ENCODE results near the gene TRAPPC2L.
"Not testable (repeated sequence)": the region's sequence is repeated elsewhere in the genome, so short reads cannot be mapped to it uniquely, and the experiment has no call there.

The TRAPPC2L gene

GRCh38 chr16:88894266-88894665, 37.3 kb downstream of the TRAPPC2L start:
- not testable (repeated sequence) for DNase-seq

GRCh38 chr16:88894681-88895300, 37.9 kb downstream of the TRAPPC2L start:
- DNase-seq, result no peak

- DNase-seq, result no peak
Measured at GRCh38 chr16:88895335-88895734, 38.4 kb downstream of the TRAPPC2L start.

GRCh38 chr16:88896238-88897070, 39.5 kb downstream of the TRAPPC2L start:
- DNase-seq, result no peak

- DNase-seq, result no peak
Measured at GRCh38 chr16:88897696-88898425, 40.9 kb downstream of the TRAPPC2L start.

- no peak for DNase-seq
Measured at GRCh38 chr16:88899901-88900661, 43.2 kb downstream of the TRAPPC2L start.

- no peak for DNase-seq
Measured at GRCh38 chr16:88900662-88901052, 43.7 kb downstream of the TRAPPC2L start.

- no peak for DNase-seq
Measured at GRCh38 chr16:88901718-88902337, 44.9 kb downstream of the TRAPPC2L start.

- DNase-seq, result no peak
Measured at GRCh38 chr16:88902744-88903143, 45.8 kb downstream of the TRAPPC2L start.

GRCh38 chr16:88903267-88903666, 46.3 kb downstream of the TRAPPC2L start:
- no peak for DNase-seq

GRCh38 chr16:88904676-88905365, 47.9 kb downstream of the TRAPPC2L start:
- DNase-seq, result no peak

- no peak for DNase-seq
Measured at GRCh38 chr16:88905563-88905962, 48.6 kb downstream of the TRAPPC2L start.

- DNase-seq, result no peak
Measured at GRCh38 chr16:88906020-88906419, 49.1 kb downstream of the TRAPPC2L start.

- DNase-seq, result no peak
Measured at GRCh38 chr16:88906535-88907105, 49.7 kb downstream of the TRAPPC2L start.

GRCh38 chr16:88907768-88908167, 50.8 kb downstream of the TRAPPC2L start:
- DNase-seq, result no peak

GRCh38 chr16:88908307-88908706, 51.4 kb downstream of the TRAPPC2L start:
- DNase-seq, result no peak

GRCh38 chr16:88909431-88910210, 52.7 kb downstream of the TRAPPC2L start:
- DNase-seq, result no peak

GRCh38 chr16:88910284-88911135, 53.6 kb downstream of the TRAPPC2L start:
- no peak for DNase-seq

GRCh38 chr16:88911136-88911945, 54.4 kb downstream of the TRAPPC2L start:
- DNase-seq, result no peak
